ENCODE measurements around the gene SLC35G4. TPM values are rescaled to one million over a fixed set of nuclear protein-coding genes. Genes with fewer than 3 reads are reported as not detected.
A peak's percentile ranks its signal among the peaks of the same experiment; 100 is the strongest.

The SLC35G4 gene
- total RNA-seq, 2 donors from 2014 or later: not detected

DNA sequence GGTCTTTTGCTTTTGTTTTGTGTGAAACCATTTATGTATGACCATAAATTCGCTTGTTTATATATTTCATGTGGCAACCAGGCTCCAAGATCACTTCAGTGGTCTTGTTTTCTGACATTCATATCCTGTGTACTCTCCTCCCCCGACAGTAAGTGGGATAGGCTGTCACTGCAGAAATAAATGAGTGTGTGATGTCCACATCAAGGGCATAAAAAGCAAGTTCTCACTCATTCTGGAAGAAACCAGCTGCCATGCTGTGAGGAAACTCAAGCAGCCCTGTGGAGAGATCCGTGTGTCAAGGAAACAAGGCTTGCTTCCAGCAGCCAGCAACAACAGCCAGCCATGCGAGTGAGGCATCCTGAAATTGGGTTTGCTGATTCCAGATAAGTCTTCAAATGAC is 40.4 kb downstream of the SLC35G4 start:
- Histone ChIP-seq H3K36me3 (replicated peaks in 1 of 2; ENCODE audit: insufficient read depth in 1 of 2, low read depth in 2 of 2) (no peaks in the 10 kb centered on the region), H3K9me3 (no peaks in the 10 kb centered on the region), H3K27ac (no peak overlapping the region), H3K4me1 (no peaks in the 10 kb centered on the region), H3K4me3 (no peak overlapping the region), H3K27me3 (no peaks in the 10 kb centered on the region)
- 53 to 68% methylated on average over 4 of the region's 4 CpGs for WGBS, 2 donors
- DNase-seq: no peak
- ATAC-seq: no peak
- intact Hi-C loops (cut with DNase I): no loop called here
- TF ChIP-seq, protein P1, sequence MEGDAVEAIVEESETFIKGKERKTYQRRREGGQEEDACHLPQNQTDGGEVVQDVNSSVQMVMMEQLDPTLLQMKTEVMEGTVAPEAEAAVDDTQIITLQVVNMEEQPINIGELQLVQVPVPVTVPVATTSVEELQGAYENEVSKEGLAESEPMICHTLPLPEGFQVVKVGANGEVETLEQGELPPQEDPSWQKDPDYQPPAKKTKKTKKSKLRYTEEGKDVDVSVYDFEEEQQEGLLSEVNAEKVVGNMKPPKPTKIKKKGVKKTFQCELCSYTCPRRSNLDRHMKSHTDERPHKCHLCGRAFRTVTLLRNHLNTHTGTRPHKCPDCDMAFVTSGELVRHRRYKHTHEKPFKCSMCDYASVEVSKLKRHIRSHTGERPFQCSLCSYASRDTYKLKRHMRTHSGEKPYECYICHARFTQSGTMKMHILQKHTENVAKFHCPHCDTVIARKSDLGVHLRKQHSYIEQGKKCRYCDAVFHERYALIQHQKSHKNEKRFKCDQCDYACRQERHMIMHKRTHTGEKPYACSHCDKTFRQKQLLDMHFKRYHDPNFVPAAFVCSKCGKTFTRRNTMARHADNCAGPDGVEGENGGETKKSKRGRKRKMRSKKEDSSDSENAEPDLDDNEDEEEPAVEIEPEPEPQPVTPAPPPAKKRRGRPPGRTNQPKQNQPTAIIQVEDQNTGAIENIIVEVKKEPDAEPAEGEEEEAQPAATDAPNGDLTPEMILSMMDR (IDR thresholded peaks at IDR 0.05): no peak
- TF ChIP-seq POLR2A (IDR thresholded peaks at IDR 0.05): no peak

DNA sequence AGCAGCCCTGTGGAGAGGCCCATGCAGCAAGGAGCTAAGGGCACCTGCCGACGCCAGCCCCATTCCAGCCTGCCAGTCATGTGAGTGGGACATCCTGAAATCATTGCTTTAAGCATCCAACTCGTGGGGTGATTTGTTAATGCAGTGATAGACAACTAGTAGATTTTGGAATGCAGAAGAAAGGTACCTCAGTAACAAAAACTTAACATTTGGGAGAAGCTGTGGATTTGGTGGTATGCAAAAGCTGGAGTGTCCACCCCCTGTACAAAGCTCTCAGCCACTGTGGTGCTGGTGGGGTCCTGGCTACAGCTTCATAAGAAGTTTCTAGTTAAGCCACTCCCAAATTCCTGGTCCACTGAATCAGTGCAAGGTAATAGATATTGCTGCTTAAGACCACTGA is 42.5 kb downstream of the SLC35G4 start:
- Histone ChIP-seq H3K4me1 (peaks cover 7% of the 10 kb centered on the region), H3K4me3 (no peak overlapping the region), H3K9me3 (no peaks in the 10 kb centered on the region), H3K27me3 (no peaks in the 10 kb centered on the region), H3K36me3 (replicated peaks in 1 of 2; ENCODE audit: insufficient read depth in 1 of 2, low read depth in 2 of 2) (no peaks in the 10 kb centered on the region), H3K27ac (no peak overlapping the region)
- intact Hi-C loops (cut with DNase I): no loop called here
- ATAC-seq (no peak), DNase-seq (no peak)
- 55 to 71% methylated on average over 3 of the region's 3 CpGs for WGBS, 2 donors
- TF ChIP-seq, protein P1 (IDR thresholded peaks at IDR 0.05): no peak
- TF ChIP-seq POLR2A (IDR thresholded peaks at IDR 0.05): no peak

DNA sequence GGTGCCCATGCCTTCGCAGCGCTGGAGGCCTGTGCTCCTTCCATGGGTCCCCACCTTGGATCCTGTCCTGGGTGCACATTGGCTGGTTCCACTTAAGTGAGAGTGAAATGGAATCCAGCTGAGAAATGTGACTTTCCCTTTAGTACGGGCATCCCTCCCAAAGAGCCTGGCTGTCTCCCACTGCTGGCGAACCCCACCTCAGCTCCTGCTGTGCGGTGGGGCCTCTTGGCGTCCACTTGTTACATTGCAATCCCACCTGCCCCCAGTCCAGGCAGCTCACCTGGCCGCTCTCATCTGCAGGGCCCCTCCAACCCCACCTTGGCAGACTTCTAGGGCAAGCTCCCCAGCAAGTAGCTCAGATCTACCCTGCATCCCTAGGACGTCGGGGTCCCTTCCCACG is 44.1 kb downstream of the SLC35G4 start:
- TF ChIP-seq, protein P1 (IDR thresholded peaks at IDR 0.05): no peak
- no peak for TF ChIP-seq POLR2A (IDR thresholded peaks at IDR 0.05)
- H3K4me1 ChIP-seq: peaks cover 7% of the 10 kb centered on the region
- H3K27me3 ChIP-seq: peaks cover 0 to 3% of the 10 kb centered on the region in 2 donors
- DNase-seq (no peak), ATAC-seq (no peak)
- no peaks in the 10 kb centered on the region for H3K36me3 ChIP-seq (replicated peaks in 1 of 2; ENCODE audit: insufficient read depth in 1 of 2, low read depth in 2 of 2)
- intact Hi-C loops (cut with DNase I): no loop called here
- H3K27ac ChIP-seq: no peak overlapping the region
- WGBS, 2 donors: 65 to 73% methylated on average over 10 of the region's 10 CpGs
- H3K9me3 ChIP-seq: no peaks in the 10 kb centered on the region
- no peak overlapping the region for H3K4me3 ChIP-seq

DNA sequence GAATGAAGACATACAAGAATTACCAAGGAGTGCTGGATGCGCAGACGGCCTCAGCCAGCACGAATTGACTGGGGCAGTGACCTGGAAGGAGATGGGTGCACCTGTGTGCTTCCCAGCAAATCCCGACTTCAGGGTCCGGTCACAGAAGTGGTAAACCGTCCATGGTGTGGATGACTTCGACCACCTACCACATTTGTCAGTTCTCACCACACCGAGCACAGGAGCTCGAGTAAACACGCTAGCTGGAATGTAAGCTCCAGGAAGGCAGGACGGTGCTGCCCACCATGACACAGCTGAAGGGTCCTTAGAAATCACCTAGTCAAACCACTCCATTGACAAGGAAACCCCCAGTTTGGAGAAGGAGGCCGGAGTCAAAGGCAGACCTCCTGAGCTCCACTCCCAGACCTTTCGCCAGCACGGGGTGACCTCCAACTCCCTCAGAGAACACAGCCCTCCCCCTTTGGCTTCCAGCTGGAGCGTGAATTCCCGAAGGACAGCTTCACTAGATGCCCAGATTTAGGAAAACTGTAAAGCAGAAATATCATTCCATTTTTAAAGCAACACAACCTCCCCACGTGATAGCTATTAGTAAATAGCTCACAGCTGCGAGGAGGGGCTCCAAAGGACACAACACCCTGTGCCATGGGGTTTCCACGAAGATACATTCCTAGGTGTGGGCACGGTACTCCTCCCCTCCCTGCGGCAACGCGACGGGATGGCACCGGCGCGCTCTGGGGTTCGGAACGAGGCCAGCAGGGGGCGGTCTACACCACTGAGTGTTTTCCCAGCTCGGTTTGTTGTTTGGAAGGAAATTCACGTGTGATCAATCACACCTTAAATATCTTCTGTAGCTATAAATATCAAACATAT is 45.6 kb downstream of the SLC35G4 start:
- H3K27me3 ChIP-seq: peaks cover 0 to 3% of the 10 kb centered on the region in 2 donors
- H3K9me3 ChIP-seq: no peaks in the 10 kb centered on the region
- peak; percentile 54 to 68 (median 62) for DNase-seq
- WGBS, 2 donors: 19 to 25% methylated on average over 29 to 32 of the region's 32 CpGs
- ATAC-seq: peak; percentile 71
- TF ChIP-seq POLR2A (IDR thresholded peaks at IDR 0.05): no peak
- TF ChIP-seq, protein P1 (IDR thresholded peaks at IDR 0.05): peak; percentile 65 to 82 (median 68)
- no peak overlapping the region for H3K4me3 ChIP-seq
- H3K27ac ChIP-seq: no peak overlapping the region
- intact Hi-C loops (cut with DNase I): no loop called here
- H3K36me3 ChIP-seq (replicated peaks in 1 of 2; ENCODE audit: insufficient read depth in 1 of 2, low read depth in 2 of 2): no peaks in the 10 kb centered on the region
- H3K4me1 ChIP-seq: peaks cover 7% of the 10 kb centered on the region

DNA sequence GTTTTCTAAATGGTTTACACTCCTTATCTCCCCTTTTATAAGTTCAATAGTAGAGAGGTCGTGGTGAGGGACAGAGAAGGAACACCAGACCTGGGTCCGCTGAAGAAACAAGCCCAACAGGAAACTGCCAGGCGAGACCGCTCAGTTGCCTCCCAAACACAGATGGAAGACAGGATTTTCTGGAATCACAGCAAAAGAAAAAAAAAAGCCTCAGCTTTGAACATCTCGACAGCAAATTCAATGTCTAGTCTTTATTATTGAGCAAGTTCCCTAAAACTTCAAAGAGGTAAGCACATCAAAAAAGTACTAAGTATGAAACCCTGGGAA is 46.2 kb downstream of the SLC35G4 start:
- WGBS, 2 donors: 11 to 22% methylated on average over 5 of the region's 5 CpGs
- no peaks in the 10 kb centered on the region for H3K9me3 ChIP-seq
- no peak for TF ChIP-seq POLR2A (IDR thresholded peaks at IDR 0.05)
- TF ChIP-seq, protein P1 (IDR thresholded peaks at IDR 0.05): no peak
- H3K4me3 ChIP-seq: no peak overlapping the region
- intact Hi-C loops (cut with DNase I): no loop called here
- no peaks in the 10 kb centered on the region for H3K36me3 ChIP-seq (replicated peaks in 1 of 2; ENCODE audit: insufficient read depth in 1 of 2, low read depth in 2 of 2)
- peaks cover 0 to 3% of the 10 kb centered on the region in 2 donors for H3K27me3 ChIP-seq
- ATAC-seq (peak; percentile 21), DNase-seq (no peak)
- no peak overlapping the region for H3K27ac ChIP-seq
- peaks cover 7% of the 10 kb centered on the region for H3K4me1 ChIP-seq

All from body of pancreas (tissue), 4 donors.